Umbilical cord (tissue), 2 donors: ENCODE measurements around the gene CBX5. TPM values are rescaled to one million over a fixed set of nuclear protein-coding genes. Genes with fewer than 3 reads are reported as not detected.
"Not testable (repeated sequence)": the region's sequence is repeated elsewhere in the genome, so short reads cannot be mapped to it uniquely, and the experiment has no call there.

Experiments used
- DNase-seq: peaks from one replicate; pipeline ENCODE4 v3.0.0-alpha.2; 2015; ENCODE audit warnings: low spot score
- total RNA-seq: library from RNA; depleted of rRNA; stranded (reverse); fragments of >200 nt; gene quantifications from one replicate; pipeline ENCODE4 v1.2.3, GENCODE V29; 2014; ENCODE audit warnings: low replicate concordance; ENCODE audit not compliant: insufficient read depth

CBX5 gene
- total RNA-seq, 1 donor from 2014 or later, result 34.4 TPM

DNA sequence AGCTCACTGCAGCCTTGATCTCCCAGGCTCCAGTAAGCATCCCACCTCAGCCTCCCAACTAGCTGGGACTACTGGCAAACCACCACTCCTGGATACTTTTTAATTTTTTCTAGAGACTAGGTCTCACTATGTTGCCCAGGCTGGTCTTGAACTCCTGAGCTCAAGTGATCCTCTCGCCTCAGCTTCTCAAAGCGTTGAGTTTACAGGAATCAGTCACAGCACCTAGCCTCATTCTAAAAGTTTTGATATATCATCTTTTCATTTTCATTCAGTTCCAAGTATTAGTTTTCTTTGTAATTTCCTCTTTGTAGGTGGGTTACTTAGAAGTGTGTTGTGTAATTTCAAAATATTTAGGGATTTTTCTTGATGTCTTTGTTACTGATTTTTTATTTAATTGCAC lies 9.6 kb downstream of the CBX5 start:
- DNase-seq, result no peak

- DNase-seq, result no peak
Observed at GRCh38 chr12:54266852-54267251, 13.1 kb downstream of the CBX5 start.

- no peak for DNase-seq
Observed at GRCh38 chr12:54265364-54265812, 14.5 kb downstream of the CBX5 start.

DNA sequence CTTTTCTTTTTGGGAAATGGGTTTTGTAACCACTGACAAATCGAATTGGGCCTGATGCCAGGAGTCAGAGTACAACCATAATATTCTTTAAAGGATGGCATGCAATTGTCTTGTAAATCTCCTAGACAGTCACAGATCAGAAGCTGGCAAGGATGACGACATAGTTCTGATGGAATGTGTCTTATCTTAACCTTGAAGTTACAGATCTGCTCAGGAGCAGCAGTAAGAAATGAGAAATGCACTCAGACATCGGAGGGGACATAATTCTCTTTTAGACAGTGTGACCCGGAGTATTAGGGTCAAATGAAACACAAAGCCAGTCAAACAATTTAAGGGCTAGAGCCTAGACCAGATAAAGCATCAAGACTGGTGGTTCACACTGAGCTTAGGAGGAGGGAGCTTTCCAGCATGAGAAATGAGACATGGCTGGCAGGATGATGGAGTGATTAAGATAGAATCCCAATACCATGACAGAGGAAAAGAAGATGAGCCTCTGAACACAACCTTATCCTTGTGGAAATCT lies 17.5 kb downstream of the CBX5 start:
- peak; percentile 80 for DNase-seq

DNA sequence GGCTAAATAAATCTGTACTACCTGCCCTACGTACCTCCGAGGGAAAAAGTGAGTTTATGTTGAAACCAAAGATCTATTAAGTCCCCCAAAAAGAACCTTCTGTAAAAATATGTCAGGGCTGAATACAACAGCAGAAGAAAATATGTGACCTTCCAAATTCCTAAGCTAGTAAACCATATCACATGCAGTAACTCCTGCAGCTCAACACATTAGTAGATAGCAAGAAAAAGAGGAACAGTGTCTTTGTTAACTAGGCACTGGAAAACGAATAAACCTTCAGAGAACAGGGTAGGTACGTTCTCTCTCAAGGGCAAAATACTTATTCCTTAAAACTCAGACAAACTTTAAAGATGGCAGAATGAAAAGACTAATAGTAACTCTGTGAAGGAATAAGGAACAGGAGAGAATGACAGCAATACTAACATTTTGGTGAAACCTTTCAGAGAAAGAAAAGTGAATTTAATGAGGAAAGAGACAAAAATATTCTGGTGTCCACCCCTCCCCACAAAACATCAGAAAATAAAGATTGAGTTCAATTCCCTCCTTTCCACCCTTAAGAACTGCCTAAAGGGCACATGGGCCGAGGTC lies 18.0 kb downstream of the CBX5 start:
- DNase-seq, result peak; percentile 36

DNA sequence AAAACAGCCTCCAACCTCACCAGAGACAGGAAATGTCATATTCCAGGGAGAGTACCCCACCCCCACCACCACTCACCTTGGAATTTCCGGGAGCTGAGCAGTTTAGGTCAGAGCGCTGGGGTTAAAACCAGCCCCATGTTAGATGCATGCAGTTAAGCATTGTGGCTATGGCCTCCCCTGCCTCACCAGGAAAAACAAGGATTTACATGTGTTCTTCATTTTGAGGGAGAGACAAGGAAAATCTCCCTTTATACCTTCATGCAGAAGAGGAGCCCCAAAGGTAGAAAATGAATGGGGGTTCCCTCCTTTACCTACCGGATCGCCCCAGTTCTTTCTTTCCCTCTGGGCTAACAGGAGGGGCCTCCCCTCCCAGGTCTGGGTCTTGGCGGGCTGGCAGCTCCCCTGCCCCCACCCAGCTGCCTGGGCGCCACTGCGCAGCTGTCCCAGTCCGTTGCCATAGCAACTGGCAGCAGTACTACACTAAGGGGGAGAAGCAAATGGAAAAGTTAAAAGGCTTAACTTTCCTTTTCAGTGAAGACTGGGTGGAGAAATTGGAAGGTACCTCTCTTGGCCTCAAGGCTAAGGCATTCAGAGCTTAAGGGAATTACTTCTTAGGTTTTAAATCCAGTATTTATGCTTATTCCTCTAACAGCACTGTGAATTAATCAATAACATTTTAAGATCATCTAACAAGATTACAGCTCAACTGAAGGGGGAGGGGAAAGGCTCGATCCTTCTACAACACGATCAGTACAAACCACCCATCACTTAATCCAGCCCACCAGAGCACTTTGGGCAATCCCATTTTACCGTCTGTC lies 20.5 kb downstream of the CBX5 start:
- DNase-seq, result peak; percentile 95

- DNase-seq, result no peak
Observed at GRCh38 chr12:54258201-54258681, 21.7 kb downstream of the CBX5 start.

GRCh38 chr12:54257332-54257731 lies 22.6 kb downstream of the CBX5 start:
- no peak for DNase-seq

GRCh38 chr12:54253240-54253639 lies 26.7 kb downstream of the CBX5 start:
- DNase-seq, result no peak

DNA sequence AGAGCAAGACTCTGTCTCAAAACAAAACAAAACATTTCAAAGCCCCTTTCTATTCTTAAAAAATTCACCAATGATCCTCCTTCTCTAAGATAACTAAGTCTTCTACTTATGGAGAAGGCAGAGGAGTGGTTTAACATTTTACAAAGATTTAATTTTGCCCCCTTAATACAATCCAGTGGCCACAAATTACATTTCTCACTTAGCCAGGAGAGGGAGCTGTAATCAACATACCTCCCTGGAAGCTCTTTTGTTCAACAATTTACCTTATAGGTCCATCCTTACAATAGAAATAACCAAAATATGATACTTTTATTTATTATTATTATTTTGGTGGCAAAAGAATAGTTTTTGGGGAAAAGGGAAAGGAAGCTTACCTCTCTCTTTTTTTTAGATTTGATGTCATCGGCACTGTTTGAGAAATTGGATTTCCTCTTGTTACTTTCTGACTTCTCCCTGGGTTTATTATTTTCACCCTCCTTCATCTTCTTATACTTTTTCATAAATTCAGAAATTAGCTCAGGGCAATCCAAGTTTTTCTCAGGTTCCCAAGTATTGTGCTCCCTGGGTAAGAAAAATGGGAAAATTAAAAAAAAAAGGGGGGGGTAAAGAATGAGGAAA lies 28.1 kb downstream of the CBX5 start:
- DNase-seq, result peak; percentile 38

- no peak for DNase-seq
Observed at GRCh38 chr12:54249489-54249888, 30.4 kb downstream of the CBX5 start.

DNA sequence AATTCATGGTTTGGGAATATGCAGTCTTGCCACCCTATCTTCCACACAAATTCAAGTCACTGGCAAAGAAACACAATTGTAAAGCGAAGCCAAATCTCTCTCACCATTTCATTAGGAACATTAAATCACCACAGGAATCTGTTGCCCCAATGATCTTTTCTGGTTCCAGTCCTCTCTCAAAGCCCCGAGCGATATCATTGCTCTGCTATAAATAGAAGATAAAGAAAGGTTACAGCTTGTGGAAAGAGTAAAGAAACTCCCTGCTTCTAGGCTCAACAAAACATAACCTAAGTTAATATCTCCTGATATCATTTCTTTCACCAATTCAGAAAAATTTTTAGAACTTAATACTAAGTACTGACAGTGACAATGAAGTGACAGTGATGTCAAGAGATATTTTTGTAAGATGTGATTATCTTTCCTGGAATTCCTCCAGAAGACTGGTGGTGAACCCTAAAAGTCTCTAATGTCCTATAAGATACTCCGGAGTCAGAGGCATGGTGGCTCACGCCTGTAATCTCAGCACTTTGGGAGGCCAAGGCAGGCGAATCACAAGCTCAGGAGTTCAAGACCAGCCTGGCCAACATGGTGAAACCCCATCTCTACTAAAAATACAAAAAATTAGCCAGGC lies 33.8 kb downstream of the CBX5 start:
- DNase-seq, result no peak

DNA sequence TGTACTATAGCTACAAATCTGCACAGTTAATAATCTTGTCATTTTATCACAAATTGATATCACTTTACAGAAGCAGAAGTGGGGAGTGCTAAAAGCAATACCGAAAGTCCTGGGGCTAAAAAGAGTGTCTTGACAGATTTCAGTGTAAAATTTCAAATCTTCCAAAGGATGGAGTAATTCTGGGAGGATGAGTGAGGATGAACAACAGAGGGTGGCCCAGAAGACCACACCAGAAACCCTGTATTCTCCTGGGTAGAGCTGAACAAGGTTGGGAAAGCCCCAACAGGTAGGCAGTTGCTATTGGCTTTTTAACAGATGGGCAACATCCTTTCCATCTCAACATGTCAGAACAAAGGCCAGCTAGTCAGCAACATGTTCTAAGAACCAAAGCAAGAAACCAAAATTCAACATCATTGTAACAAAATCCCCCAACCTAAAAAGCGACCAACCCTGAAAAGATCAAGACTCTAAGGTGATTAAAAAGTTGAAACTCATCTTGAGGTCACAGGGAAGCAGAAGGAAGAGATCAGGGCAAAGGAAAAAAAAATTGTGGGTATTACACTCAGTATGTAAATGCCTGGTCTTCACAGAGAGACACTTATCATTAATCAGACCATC lies 38.8 kb downstream of the CBX5 start:
- no peak for DNase-seq

- DNase-seq, result no peak
Observed at GRCh38 chr12:54240129-54240528, 39.8 kb downstream of the CBX5 start.

- no peak for DNase-seq
Observed at GRCh38 chr12:54239620-54240019, 40.3 kb downstream of the CBX5 start.

DNA sequence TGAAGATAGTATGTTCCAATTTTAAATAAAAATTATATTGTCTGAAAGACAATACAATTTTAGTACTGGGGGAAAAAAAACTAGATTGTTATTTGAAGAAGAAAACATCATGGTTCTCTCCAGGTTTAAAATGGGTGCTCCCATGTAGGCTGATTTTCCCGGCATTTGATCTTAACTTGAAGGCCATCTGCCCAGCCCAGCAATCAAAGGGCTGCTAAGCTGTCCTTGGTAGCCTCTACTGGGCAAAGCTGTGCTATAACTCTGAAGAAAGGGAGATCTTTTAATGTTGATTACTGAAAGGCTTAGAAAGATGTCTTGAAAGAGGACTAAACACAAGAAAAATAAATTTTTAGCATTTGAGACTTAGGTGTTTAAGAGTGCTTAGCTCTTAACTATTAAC lies 41.4 kb downstream of the CBX5 start:
- no peak for DNase-seq

DNA sequence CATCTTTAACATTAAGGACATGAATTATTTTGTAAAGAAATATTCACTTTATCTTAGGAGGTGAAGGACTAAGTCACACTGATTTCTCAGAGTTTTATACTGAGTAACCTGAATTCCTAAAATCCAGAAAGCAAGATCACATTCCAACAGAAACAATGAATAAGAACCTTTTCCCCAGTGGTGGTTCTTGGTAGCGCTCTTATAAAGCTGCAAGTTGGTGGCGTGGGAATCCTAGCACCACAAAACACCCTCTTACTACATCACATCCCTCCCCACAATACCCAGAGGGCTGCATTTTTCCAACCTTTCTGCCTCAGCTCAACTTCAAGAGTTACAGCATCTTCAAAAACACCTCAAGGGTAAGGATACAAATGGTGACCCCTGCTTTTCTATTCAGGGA lies 47.1 kb downstream of the CBX5 start:
- DNase-seq, result no peak

DNA sequence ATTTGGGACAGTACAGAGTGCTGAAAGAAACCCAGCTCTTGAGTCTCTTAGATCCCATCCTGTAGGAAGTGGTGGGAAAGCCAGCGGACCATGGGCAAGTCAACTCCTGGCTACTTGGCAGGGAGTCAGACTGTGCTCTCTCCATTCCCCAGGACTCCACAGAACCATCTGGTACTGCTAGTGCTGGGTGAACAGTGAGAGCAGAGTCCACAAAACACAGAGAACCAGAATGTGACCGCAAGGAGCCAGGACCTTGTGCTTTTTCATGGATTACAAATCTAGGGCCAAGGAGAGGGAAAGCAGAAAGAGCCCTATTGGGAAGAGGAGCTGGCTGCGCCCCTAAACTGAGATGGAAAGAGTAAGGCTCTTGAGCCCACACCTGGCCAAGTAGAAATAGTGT lies 48.7 kb downstream of the CBX5 start:
- DNase-seq, result not testable (repeated sequence)

GRCh38 chr12:54230555-54230954 lies 49.4 kb downstream of the CBX5 start:
- no peak for DNase-seq

- DNase-seq, result peak; percentile 69
Observed at GRCh38 chr12:54229624-54230212, 50.2 kb downstream of the CBX5 start.

GRCh38 chr12:54228471-54228870 lies 51.5 kb downstream of the CBX5 start:
- DNase-seq, result no peak
